SJSA1 (cell line): ENCODE data around the gene WDSUB1. TPM values are rescaled to one million over a fixed set of nuclear protein-coding genes. Genes with fewer than 3 reads are reported as not detected.
A peak's percentile ranks its signal among the peaks of the same experiment; 100 is the strongest.

Source experiments
- DNase-seq, 2 experiments: peaks; one replicate each; pipeline ENCODE4 v3.0.0-alpha.2; 2015 to 2020; ENCODE audit warnings: low spot score in 2 of 2, low read depth in 1 of 2
- H3K27ac ChIP-seq: fragments of 250-450 bp; sonication (Bioruptor Pico); 2 replicates; pipeline ENCODE4 v1.5.1; 2020; ENCODE audit warnings: mild to moderate bottlenecking, moderate library complexity
- H3K27me3 ChIP-seq: fragments of 250-450 bp; sonication (Bioruptor Pico); replicated peaks from 2 replicates; pipeline ENCODE4 v1.5.1; 2020; ENCODE audit warnings: mild to moderate bottlenecking, moderate library complexity
- H3K36me3 ChIP-seq: fragments of 250-450 bp; sonication (Bioruptor Pico); 2 replicates; pipeline ENCODE4 v1.5.1; 2020; ENCODE audit warnings: mild to moderate bottlenecking
- H3K4me1 ChIP-seq: fragments of 250-450 bp; sonication (Bioruptor Pico); replicated peaks from 2 replicates; pipeline ENCODE4 v1.6.1; 2021; ENCODE audit warnings: mild to moderate bottlenecking
- H3K4me3 ChIP-seq: fragments of 250-450 bp; sonication (Bioruptor Pico); 2 replicates; pipeline ENCODE4 v1.5.1; 2020; ENCODE audit warnings: mild to moderate bottlenecking
- H3K9me3 ChIP-seq: fragments of 250-450 bp; sonication (Bioruptor Pico); replicated peaks from 2 replicates; pipeline ENCODE4 v1.5.1; 2020; ENCODE audit warnings: mild to moderate bottlenecking
- total RNA-seq: library from RNA; depleted of rRNA; stranded (reverse); fragments of >200 nt; shearing (Covaris generic); gene quantifications from 2 replicates; pipeline ENCODE4 v1.2.3, GENCODE V29; 2014

Gene WDSUB1
- total RNA-seq, 1 experiment from 2014 or later = 8.4 TPM

- H3K36me3 ChIP-seq = peaks cover 16% of the 10 kb centered on the region; the same call in 1 of the 2 replicates
- H3K9me3 ChIP-seq = no peaks in the 10 kb centered on the region
- no peak overlapping the region for H3K4me3 ChIP-seq
- H3K27me3 ChIP-seq = no peaks in the 10 kb centered on the region
- H3K27ac ChIP-seq = no peak overlapping the region
- peaks cover 37% of the 10 kb centered on the region for H3K4me1 ChIP-seq
- no peak for DNase-seq
Measured at GRCh38 chr2:159206736-159207380, 79.6 kb downstream of the WDSUB1 start.

- Histone ChIP-seq H3K9me3 (no peaks in the 10 kb centered on the region), H3K4me3 (no peak overlapping the region), H3K27me3 (no peaks in the 10 kb centered on the region), H3K36me3 (peaks cover 31% of the 10 kb centered on the region), H3K4me1 (peaks cover 37% of the 10 kb centered on the region), H3K27ac (no peak overlapping the region)
- DNase-seq = no peak
Measured at GRCh38 chr2:159204381-159205144, 81.9 kb downstream of the WDSUB1 start.

GRCh38 chr2:159202568-159203071 is 83.9 kb downstream of the WDSUB1 start:
- H3K27me3 ChIP-seq = no peaks in the 10 kb centered on the region
- peak overlapping the region; percentile 62 for H3K27ac ChIP-seq
- H3K4me3 ChIP-seq = no peak overlapping the region
- peaks cover 42% of the 10 kb centered on the region for H3K36me3 ChIP-seq
- no peaks in the 10 kb centered on the region for H3K9me3 ChIP-seq
- peaks cover 37% of the 10 kb centered on the region for H3K4me1 ChIP-seq
- peak; percentile 91 to 93 for DNase-seq

DNA sequence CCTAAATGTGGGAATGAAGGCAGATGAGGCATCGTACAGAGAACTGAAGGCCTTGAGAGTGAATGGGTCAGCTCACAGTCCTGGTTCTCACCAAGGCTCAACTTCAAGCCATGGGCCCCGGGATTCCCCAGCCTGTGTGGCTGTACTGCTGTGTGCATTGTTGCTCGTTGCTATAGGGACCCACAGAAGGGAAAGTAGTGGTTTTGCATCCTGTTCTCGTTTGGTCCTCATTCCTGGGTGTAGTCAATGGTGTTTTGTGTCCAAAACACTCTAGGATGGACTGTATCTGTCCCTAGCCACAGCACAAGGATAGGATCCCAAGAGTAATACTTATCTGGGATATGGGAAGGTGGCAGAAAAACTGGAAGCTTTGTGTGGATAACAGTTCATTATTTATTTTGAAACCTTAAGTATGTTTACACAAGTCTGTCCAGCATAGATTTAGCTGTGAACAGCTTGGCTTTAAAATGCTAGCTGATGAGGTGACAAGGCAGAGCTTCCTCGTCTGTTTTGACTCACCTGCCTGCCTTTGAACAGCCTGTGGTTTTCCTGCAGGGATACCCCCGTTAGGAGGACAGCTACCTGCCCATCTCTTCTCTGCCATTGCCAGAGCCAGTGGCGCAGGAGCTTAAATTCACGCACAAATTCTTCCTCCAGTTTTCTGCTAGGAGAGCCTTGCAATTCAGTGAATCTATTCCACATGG is 85.0 kb downstream of the WDSUB1 start:
- H3K36me3 ChIP-seq = peaks cover 49% of the 10 kb centered on the region
- peak; percentile 52 to 56 for DNase-seq
- peaks cover 34% of the 10 kb centered on the region for H3K4me1 ChIP-seq
- H3K27me3 ChIP-seq = no peaks in the 10 kb centered on the region
- no peak overlapping the region for H3K4me3 ChIP-seq
- H3K9me3 ChIP-seq = no peaks in the 10 kb centered on the region
- H3K27ac ChIP-seq = peak overlapping the region; percentile 62

GRCh38 chr2:159200498-159200897 is 86.0 kb downstream of the WDSUB1 start:
- DNase-seq = no peak
- Histone ChIP-seq H3K27ac (no peak overlapping the region), H3K27me3 (no peaks in the 10 kb centered on the region), H3K36me3 (peaks cover 57% of the 10 kb centered on the region), H3K4me3 (no peak overlapping the region), H3K9me3 (no peaks in the 10 kb centered on the region), H3K4me1 (peaks cover 34% of the 10 kb centered on the region)

DNA sequence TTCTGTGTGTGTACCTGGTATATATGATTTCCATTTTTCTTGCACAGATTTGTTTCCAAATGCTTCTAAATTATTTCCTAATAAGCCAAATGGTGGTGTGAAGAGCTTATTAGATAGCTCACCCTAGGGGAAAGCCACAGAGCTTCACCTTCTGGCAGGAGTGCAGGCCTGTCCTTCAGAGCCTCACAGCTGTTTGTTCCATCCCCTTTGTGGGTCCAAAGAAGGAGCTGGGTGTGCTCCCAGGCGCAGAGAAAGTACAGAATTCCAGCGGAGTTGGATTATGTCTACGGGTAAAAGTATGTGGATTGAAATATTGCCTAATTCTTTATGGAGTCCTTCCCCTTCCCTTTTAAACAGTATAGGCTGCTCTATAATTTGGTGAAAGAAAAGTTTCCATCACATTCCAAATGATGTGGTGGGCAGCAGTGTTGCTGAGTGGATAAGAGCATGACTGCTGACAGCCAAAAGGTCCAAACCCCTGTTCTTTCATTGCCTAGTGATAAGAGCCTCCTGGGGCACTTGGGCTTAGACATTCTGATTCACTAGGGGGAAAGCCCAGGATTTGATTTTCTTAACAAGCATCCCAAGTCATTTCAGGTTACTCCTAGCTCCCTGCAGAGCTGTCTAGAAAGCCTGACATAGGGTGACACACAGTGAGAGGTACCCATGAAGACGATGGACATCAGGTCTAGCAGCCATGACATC is 86.6 kb downstream of the WDSUB1 start:
- no peak for DNase-seq
- Histone ChIP-seq H3K9me3 (no peaks in the 10 kb centered on the region), H3K27me3 (no peaks in the 10 kb centered on the region), H3K27ac (no peak overlapping the region), H3K4me3 (no peak overlapping the region), H3K36me3 (peaks cover 58% of the 10 kb centered on the region), H3K4me1 (peaks cover 34% of the 10 kb centered on the region)

GRCh38 chr2:159199236-159199635 is 87.3 kb downstream of the WDSUB1 start:
- H3K36me3 ChIP-seq = peaks cover 64% of the 10 kb centered on the region
- H3K9me3 ChIP-seq = no peaks in the 10 kb centered on the region
- peaks cover 34% of the 10 kb centered on the region for H3K4me1 ChIP-seq
- no peak overlapping the region for H3K27ac ChIP-seq
- H3K27me3 ChIP-seq = no peaks in the 10 kb centered on the region
- DNase-seq = no peak
- no peak overlapping the region for H3K4me3 ChIP-seq

DNA sequence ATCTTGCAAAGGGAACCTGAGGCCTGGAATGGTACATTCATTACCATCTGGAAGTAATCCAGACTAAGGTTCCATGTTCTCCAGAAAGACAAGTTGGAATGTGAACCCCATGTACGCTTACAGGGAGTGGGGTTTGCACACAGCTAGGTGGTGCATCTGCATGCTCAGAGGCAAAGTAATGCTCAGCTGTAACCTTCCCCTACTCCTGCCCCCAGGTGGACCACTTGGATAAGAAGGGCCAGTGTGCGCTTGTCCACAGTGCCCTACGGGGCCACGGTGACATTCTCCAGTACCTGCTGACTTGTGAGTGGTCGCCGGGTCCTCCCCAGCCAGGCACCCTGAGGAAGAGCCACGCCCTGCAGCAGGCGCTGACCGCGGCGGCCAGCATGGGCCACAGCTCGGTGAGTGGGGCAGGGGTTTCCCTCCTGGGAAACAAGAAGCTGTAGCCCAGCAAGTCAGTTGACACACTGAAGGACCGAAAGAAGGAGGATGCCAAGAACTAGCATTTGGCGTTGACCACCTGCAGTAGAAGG is 90.0 kb downstream of the WDSUB1 start:
- H3K27ac ChIP-seq = no peak overlapping the region

DNA sequence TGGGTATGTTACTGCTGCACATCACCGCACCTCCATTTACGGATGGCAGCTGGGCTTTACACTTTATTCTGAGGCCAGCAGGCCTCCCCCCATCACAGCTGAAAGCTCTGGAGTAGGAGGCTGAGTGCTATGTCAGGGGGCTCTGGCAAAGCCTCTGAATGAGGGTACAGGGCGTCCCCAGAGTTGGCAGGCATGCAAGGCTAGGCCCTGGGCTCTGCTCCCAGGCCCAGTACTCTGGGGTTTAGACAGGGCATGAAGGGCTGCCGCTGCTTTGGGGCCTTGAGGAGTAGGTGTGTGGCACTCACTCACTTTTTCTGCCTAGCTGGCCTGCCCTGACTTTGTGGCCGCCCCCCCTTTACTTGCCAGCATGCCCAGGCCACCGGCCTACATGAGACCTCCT is 90.8 kb downstream of the WDSUB1 start:
- H3K9me3 ChIP-seq = no peaks in the 10 kb centered on the region
- H3K4me1 ChIP-seq = peaks cover 3% of the 10 kb centered on the region
- no peak overlapping the region for H3K27ac ChIP-seq
- H3K4me3 ChIP-seq = no peak overlapping the region
- H3K27me3 ChIP-seq = no peaks in the 10 kb centered on the region
- DNase-seq = no peak
- H3K36me3 ChIP-seq = peaks cover 69% of the 10 kb centered on the region

More for the DNA sequence above, 90.0 kb downstream of the WDSUB1 start:
- no peak for DNase-seq
- Histone ChIP-seq H3K9me3 (no peaks in the 10 kb centered on the region), H3K36me3 (peaks cover 75% of the 10 kb centered on the region), H3K27me3 (no peaks in the 10 kb centered on the region), H3K4me3 (no peak overlapping the region), H3K4me1 (peaks cover 11% of the 10 kb centered on the region)

- Histone ChIP-seq H3K36me3 (peaks cover 65% of the 10 kb centered on the region), H3K27me3 (no peaks in the 10 kb centered on the region), H3K4me1 (no peaks in the 10 kb centered on the region), H3K9me3 (no peaks in the 10 kb centered on the region), H3K4me3 (no peak overlapping the region), H3K27ac (no peak overlapping the region)
- no peak for DNase-seq
Measured at GRCh38 chr2:159194241-159194640, 92.3 kb downstream of the WDSUB1 start.

DNA sequence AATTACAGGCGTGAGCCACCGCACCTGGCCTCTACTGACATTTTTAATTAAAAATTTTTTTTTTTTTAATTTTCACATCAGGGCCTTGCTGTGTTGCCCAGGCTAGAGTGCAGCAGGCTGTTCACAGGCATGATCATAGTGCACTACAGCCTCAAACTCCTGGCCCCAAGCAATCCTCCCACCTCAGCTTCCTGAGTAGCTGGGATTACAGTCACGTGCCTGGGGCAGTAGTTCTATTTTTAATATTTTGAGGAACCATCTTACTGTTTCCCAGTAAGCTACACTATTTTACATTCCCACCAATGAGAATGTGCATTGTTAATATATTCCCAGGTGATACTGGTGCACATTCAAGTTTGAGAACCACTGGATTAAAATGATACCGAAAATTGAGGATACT is 92.7 kb downstream of the WDSUB1 start:
- DNase-seq = no peak
- H3K9me3 ChIP-seq = no peaks in the 10 kb centered on the region
- H3K27ac ChIP-seq = no peak overlapping the region
- H3K4me1 ChIP-seq = no peaks in the 10 kb centered on the region
- no peaks in the 10 kb centered on the region for H3K27me3 ChIP-seq
- H3K36me3 ChIP-seq = peaks cover 68% of the 10 kb centered on the region
- no peak overlapping the region for H3K4me3 ChIP-seq

GRCh38 chr2:159192371-159192918 is 94.1 kb downstream of the WDSUB1 start:
- Histone ChIP-seq H3K27ac (no peak overlapping the region), H3K27me3 (no peaks in the 10 kb centered on the region), H3K4me1 (peaks cover under 1% of the 10 kb centered on the region), H3K9me3 (no peaks in the 10 kb centered on the region), H3K36me3 (peaks cover 67% of the 10 kb centered on the region), H3K4me3 (no peak overlapping the region)
- DNase-seq = no peak

GRCh38 chr2:159188449-159188848 is 98.1 kb downstream of the WDSUB1 start:
- Histone ChIP-seq H3K4me1 (peaks cover 33% of the 10 kb centered on the region), H3K4me3 (no peak overlapping the region), H3K27me3 (no peaks in the 10 kb centered on the region), H3K9me3 (no peaks in the 10 kb centered on the region), H3K36me3 (peaks cover 53% of the 10 kb centered on the region), H3K27ac (no peak overlapping the region)
- DNase-seq = no peak
